HG03103 (cell line): ENCODE measurements around the gene CIAPIN1.

Source experiments
- ATAC-seq: cut with Tn5 transposase; IDR thresholded peaks from one replicate; pipeline ENCODE4 v1.9.1; 2021; ENCODE audit warnings: low read depth; ENCODE audit not compliant: unreplicated experiment

CIAPIN1 gene

DNA sequence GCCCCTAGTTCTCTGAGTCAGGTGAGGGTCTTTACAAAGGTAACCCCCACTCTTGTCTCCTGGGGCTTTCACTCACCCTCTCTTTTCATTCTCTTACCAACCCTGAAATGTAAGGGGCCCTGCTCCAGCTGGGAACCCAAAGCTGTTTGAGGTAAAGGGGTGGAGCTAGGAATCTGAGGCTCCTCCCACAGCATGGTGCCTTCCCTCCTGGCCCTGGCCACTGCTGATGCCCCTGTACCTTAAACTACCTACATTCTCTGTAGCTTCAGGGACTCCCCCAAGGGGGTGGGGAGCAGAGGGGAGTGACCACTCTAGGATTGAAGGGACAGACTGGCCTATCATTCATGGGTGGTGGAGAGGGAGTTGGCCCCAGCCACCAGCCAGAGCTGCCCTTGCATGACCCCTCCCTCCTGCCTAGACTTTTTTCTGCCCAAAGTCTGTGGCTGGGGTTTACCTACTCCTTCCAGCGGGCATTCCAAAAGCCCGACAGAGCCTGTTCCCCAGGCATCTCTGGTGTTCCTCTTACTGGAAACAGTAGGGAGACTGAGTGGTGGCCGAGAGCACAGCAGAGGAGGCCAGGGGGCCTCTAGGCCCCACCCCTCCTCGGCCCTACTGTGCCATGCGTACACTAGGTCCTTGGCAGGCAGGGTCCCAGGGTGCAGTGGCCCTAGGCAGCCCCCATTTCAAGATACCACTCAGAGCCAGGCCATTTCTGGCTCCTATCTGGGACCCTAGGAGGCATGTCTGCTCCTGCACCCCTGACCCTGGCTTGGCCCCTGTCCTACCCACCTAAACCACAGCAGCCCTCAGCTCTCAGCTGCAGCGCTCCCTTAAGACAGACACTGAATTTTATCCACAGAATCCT is 29.6 kb upstream of the CIAPIN1 start:
- no peak for ATAC-seq

DNA sequence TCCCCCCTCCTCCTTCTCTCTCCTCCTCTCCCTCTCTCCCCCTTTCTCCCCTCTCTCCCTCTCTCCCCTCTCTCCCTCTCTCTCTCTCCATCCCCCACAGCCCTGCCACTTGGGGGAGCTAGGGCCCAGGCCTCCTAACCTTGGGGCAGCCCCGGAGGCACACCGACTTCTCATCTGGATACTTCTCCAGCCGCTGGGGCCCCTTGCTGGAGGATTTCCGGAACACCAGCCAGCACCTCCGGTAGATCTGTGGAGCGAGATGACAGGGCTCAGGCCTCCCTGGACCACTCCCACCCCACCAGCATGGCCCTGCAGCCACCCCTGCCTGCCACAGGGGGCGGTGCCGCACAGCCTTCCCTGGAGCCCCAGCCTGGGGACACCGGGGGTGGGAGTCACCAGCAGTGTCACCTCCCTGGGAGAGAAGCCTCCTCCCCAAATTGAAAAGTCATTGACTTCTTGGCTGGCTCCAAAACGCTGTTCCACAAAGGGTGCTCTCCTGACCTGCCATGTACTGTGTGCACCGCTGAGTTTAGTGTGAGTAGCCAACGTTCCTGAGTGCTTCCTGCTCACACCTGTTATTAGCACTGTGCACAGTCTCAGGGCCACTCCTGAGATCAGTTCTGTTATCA is 28.6 kb upstream of the CIAPIN1 start:
- peak; percentile 95 for ATAC-seq

DNA sequence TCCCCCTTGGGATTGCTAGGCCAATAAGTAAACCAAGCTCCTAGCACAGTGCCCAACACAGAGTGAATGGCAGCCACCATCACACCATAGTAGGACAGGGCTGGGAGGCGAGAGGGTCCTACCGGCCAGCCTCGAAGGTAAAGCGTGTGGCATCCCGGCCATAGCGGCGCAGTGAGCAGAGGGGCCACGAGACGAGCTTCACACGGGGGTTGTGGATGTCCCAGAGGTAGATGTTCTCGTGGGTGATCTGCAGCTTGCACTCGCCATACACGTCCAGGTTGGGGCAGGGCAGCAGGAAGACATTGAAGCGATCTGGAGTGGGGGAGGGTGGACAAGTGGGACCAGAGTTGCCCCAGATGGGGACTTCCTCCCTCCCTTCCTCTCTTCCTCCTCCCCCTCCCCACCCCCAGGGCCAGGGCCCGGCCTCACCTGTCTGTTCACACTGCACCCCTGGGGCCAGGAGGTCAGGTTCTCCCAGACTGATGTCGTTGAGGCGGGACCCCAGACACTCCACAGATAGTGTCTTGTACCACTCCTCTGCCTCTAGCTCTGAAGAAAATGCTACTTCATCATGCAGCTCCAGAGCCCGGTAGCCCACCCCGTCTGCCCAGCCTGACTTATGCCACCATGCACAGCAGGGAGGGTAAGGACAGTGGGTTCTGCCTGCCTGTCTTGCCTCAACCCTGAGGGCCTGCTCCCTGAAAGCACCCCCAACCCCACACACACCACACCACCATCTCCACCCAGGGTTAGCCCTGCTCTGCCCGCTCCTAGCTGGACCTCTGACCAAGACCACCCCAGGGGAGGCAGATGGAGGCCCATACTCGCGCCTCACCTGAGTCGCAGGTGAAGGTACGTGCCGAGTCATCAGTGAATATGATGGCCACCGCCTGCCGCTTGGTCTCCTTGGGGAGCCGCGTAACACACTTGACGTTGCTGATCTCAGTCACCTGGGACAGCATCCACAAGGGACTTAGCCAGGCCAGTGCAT is 27.8 kb upstream of the CIAPIN1 start:
- ATAC-seq: no peak

DNA sequence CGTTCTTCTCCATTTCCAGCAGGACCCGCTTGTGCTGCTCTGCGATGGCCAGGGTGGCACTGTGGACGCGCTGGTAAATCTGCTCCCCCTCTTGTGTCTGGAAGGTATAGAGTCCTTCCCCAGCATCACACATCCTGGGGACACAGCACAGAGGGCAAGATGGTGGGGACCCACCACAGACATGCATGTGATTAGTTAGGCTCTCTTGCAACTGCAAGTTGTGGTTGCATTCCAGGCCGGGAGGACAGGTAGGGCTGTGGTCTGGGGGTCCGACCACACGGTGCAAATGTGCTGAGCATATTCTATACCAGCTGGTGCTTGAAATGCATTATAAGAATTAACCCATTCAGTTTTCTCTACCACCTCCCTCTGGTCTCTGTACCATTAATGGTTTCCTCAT is 26.7 kb upstream of the CIAPIN1 start:
- ATAC-seq: no peak

DNA sequence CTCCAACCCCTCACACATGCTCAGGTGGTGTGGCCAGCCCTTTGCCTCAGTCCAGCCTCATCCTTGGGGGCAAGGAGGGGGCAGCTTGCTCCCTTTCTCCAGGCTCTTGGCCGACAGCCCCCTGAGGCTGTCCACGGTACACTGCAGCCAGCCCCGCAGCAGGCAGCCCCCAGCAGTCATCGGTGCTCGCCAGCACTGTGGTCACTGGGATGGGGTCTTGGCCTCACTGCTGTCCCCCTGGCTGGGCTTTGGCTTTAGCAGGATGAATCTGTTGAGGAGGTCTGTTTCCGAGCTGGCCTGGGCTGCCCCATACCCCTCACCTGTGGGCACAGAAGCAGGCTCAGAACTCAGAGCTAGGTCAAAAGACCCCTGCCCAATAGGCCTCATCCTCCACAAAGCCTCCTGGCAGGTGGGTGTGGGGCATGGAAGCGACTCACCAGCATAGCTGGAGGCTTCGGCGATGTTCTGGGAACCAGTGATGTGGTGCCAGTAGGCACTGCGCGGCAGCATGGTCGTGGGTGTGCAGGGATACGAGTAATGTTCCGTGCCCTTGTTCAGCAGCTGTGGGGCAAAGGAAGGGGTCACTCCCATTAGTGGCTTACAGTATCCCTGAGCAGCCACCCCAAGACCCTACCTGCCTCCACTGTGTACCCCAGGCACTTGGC is 26.1 kb upstream of the CIAPIN1 start:
- no peak for ATAC-seq

DNA sequence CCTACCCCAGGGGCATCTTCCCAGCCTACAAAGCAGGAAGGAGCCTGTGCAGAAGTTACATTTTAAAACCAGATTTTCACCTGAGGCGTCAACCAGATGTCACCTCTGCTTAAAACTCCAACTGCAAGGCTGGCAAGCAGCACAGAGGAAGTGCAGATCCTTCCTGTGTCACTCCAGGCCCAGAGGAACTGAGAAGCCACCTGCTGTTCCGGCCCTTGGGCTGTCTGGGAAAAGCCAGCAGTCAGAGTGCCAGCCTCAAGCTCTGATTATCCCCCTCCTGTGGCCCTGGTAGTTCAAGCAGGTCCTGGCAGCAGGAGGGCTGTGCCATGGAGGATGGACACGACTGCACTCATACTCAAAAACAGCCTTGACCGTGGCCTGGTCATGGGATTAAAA is 25.5 kb upstream of the CIAPIN1 start:
- no peak for ATAC-seq

DNA sequence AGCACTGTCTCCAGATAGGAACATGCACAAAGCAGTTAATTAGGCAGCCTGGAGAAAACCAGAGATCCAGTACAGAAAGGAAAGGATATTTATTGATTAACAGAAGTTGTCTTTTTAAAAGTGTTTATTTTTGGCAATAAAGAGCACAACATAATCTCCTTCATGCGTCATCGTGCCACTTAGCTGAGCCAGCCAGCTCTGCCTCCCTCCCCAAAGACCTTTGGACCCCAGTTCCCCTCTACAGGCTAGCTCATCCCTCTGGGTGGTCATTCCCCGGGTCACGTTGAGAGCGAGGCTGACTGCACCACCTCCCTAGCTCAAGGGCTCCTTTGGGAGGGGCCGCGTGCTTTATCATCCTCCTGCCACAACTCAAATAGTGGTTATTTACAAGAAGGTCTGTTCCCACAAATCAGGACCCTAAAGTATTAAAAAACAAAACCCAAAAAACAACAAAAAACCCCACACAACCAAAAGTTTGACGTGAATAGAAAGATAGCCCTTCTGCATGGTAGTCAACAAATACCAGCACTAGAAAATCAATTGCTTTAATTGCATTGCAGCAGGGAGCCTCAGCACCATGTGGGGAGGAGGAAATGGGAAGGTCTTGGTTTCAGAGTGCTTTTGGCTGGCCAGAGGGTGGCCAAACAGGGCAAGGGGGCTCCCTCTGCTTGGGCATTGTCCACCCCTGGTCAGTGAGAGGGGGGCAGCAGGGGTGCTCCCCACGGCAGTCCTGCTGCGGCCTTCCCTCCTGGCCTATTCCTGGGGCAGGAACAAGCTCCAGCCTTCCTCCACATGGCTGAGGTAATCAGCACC is 24.9 kb upstream of the CIAPIN1 start:
- no peak for ATAC-seq

DNA sequence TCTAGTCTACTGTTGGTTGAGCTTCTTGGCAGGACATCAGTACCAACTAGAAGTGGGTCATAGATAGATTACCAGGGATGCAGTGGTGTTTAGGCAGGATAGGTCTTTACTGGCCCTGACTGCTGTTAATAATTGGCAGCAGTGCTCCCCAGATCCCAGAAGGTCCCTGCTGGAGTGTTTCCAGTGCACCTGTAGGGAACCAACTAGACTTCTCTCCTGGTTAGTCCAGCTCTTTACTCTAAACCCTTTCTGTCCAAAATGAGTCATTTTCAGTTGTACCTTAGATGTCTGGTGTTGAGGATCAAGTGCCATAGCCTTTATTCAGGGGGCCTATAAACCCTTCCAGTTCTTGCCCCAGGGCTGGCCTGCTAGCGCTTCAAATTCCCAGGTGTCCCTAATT is 24.0 kb upstream of the CIAPIN1 start:
- no peak for ATAC-seq

DNA sequence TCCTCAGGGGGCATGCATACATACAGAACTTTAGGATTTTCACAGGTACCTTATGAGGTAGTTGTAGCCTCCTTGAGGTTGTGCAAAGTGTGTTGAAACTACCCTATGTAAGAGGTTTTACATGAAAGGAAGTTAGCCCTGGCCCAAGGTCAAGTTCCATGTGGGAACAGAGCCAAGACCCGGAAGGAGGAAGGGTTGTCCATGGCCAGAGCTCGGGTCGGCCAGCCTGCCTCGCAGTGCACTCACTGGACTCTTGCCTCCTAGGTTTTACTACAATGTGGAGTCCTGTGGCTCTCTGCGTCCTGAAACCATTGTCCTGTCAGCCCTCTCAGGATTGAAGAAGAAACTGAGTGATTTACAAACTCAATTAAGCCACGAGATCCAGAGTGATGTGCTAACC is 23.5 kb upstream of the CIAPIN1 start:
- ATAC-seq: no peak

DNA sequence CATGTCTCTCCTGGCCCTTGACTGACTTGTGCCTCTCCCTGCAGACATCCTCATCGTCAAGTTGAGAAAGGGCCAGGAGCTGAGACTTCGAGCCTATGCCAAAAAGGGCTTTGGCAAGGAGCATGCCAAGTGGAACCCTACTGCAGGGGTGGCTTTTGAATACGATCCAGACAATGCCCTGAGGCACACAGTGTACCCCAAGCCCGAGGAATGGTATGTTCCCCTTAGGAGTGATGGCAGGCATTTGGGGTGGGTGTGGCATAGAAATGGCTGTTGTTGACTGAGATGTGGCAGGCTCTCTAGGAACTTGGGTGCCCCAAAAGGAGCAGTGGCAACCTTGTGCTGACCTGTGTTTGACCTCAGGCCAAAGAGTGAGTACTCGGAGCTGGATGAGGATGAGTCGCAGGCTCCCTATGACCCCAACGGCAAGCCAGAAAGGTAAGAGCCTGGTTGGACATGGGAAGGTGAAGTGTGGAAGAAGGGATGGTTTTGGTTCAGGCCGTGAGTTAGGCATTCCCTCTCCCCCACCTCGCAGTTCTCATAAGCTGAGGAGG is 22.8 kb upstream of the CIAPIN1 start:
- ATAC-seq: no peak

DNA sequence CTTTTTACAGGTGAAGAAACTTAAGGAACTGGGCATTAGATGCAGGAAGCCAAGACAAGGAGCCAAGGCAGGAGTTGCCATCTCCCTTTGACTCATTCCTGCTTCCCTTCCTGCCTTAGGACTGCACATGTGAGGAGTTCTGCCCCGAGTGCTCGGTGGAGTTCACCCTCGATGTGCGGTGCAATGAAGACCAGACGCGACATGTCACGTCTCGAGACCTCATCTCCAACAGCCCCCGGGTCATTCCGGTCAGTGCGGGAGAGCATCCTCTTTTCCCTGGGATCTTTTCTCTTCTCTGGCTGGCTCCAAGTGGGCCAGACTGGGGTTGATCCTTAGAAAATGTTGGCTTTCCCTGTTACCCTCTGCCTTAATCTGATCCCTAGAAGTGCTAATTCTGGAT is 21.9 kb upstream of the CIAPIN1 start:
- ATAC-seq: no peak

DNA sequence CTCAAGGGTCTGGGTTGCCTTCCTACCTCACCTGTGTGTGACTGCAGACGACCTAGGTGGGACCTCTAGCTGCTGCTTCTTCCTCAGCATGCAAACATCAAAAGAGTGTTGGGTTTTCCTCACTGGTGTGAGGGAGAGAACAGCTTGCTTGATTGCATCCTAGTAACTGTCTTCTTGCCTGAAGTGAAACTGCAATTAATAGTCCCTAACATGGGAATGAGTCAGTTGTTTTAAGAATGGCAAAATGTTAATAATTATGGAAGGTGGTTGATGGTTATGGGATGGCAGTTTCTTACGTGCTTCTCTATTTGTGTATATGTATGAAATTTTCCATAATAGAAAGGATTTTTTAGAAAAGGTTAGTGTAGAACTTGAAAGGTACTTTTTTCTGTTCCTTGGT is 21.2 kb upstream of the CIAPIN1 start:
- no peak for ATAC-seq

DNA sequence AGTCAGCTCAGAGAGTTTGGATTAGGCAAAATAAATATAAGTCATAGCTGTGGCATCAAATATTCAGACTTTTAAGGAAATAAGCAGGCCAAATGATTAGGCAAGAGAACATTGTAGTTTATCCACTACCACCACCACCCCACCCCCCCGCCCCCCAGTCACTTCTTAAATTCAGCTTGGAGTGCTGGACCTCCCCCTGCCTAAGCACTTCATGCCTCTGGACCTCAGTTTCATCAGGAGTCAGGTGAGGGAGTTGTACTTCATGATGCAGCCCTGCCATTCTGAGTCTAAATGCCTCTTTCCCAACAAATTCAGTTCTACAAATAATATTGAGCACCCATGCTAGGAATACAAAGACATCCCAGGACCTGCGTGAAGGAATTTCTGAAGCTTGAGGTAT is 17.3 kb upstream of the CIAPIN1 start:
- ATAC-seq: no peak

DNA sequence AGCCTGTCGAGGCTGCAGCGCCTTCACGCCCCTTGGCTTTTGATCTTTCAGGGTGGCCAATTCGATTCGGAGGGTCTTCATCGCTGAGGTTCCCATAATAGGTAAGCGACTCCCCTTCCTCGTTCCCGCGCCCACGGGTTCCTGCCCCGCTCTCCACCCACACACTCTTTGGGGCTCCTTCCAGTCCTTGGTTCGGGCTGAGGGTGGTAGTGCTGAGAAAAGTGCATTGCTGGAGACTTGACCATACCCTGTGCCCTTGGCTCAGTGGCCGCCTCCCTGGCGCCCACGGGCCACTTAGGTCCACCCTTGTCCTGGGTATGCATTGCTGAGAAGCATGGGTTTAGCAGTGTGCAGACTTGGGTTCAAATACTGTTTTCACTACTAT is 15.8 kb upstream of the CIAPIN1 start:
- no peak for ATAC-seq

DNA sequence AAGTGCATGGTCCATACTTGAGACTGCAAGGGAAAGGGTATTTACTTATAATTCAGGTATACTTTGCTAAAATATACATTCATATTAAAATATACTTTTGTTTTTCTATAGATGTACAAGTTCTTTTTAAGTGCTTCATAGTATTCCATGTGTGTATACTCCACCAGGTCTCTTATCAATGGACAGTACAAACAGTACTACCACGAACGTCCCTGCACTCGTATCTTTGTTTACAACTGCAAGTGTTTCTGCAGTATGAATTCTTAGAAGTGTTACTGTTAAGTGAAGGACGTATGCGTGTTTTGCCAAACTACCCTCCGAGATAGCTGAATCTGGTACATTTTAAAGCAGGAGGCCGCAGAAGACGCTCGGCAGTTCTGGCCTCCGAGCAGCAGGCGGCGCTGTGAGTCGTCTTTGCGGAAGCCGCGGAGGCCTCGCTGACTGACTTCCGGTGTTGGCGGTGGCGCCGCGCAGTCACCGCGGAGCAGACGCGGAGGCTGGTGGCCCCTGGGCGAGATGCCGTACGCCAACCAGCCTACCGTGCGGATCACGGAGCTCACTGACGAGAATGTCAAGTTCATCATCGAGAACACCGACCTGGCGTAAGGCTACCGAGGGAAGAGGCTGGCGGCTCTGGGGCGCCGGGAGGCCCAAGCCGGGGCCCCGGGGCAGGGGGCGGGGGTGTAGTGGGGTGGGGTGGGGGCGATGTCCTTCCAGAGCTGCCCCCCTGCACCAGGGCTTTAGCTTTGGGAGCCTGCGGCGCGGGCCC is 15.2 kb upstream of the CIAPIN1 start, which contains the start of gene POLR2C:
POLR2C (plus strand) TSS at position 471 of the 769 bp plus-strand sequence; CDS start at position 517, 46 bp downstream.
- peak; percentile 85 for ATAC-seq

DNA sequence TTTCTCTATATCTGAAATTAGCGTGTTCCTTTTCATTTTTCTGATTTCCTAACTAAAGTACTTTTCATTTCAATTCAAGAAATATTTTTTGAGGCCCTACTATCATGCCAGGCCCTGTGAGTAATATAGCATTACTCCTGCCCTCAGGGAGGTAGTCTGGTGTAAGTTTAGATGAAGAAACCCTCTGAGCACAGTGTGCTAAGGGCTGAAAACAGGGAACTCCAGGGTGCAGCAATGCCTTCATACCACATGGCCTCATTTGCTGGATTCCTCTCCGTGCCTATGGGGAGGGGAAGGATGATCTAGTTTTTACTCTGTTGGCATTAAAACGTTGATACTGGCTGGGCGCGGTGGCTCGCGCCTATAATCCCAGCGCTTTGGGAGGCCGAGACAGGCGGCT is 4.8 kb upstream of the CIAPIN1 start:
- no peak for ATAC-seq

DNA sequence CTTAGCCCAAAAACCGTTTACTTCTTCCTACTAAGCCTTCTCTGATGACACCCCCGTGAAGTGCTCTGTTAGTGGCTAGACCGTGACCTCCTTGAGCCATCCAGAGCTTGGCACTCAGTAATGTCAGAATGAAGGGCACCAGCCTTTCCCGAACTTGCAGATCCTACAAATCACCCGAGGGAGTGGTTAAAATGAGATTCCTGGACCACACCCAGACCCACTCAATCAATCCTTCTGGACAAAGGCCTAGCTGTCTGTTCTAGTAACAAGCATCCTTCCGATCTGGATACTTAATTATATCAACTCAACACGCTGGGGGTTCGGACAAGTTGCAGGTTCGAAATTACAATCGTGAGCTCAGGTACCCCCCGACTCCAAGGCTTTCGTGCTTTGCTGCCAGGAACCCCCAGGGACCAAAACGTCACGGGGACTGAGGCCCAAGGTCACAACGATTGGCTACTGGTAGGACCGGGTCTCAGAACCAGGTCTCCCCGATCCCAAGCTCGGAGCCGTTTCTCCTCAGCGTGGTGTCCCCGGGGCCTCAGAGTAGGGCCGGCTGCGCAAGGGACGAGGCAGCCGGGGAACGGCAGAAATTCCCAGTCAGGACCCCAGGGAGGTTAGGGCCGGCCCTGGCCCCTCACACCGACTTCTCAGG is 527 bp downstream of the CIAPIN1 start:
- no peak for ATAC-seq

DNA sequence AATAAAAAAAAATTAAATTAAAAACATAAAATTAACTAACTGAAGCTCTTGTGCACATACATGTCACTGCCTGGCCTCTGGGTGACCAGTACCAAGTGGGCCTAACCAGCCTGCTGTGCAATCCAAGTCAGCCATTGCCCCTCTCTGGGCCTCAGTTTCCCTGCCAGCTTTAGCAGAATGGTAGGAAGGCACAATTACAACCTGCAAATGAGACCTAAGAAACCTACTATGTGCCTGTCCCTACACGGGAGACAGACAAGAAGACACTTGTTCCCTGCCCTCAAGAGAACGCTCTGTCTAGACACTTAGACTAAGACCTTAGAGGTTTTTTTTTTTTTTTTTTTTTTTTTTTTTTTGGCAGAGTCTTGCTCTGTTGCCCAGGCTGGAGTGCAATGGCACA is 1.7 kb downstream of the CIAPIN1 start:
- ATAC-seq: no peak
